ENCODE data around the gene ENPP1. TPM values are rescaled to one million over a fixed set of nuclear protein-coding genes. Genes with fewer than 3 reads are reported as not detected.

The ENPP1 gene
- polyA plus RNA-seq, 3 donors = not detected

- H3K4me1 Mint-ChIP-seq = no peaks in the 10 kb centered on the region
- H3K27me3 Mint-ChIP-seq (ENCODE audit: low read depth in 3 of 3) = peaks cover 0 to 3% (median 2%) of the 10 kb centered on the region in 3 donors
- Histone ChIP-seq H4K20me1 (ENCODE audit: insufficient read depth, low read length) (no peaks in the 10 kb centered on the region), H3K79me2 (ENCODE audit: insufficient read depth, low read length) (no peaks in the 10 kb centered on the region), H3K27ac (ENCODE audit: low read depth in 1 of 2, low read length in 2 of 2) (no peak overlapping the region), H3K4me3 (replicated peaks in 1 of 3; ENCODE audit: low read depth in 2 of 3, low read length in 3 of 3) (no peak overlapping the region), H3K27me3 (ENCODE audit: control insufficient read depth in 2 of 2, insufficient read depth in 2 of 2, low read length in 2 of 2) (no peaks in the 10 kb centered on the region), H2AFZ (ENCODE audit: insufficient read depth, low read depth, low read length, poor library complexity, severe bottlenecking) (no peak overlapping the region), H3K4me2 (replicated peaks; ENCODE audit: extremely low read depth, low read length, poor library complexity, severe bottlenecking) (no peak overlapping the region), H3K9ac (ENCODE audit: insufficient read depth, low read length, poor library complexity, severe bottlenecking) (no peak overlapping the region), H3K4me1 (ENCODE audit: control insufficient read depth in 1 of 2, insufficient read depth in 2 of 2, low read length in 2 of 2) (no peaks in the 10 kb centered on the region), H3K36me3 (replicated peaks in 1 of 2; ENCODE audit: control insufficient read depth in 1 of 2, insufficient read depth in 2 of 2, low read length in 2 of 2) (no peaks in the 10 kb centered on the region), H3K9me3 (replicated peaks in 1 of 2; ENCODE audit: control insufficient read depth in 1 of 2, insufficient read depth in 1 of 2, low read length in 2 of 2) (no peaks in the 10 kb centered on the region)
- TF ChIP-seq, protein P1, sequence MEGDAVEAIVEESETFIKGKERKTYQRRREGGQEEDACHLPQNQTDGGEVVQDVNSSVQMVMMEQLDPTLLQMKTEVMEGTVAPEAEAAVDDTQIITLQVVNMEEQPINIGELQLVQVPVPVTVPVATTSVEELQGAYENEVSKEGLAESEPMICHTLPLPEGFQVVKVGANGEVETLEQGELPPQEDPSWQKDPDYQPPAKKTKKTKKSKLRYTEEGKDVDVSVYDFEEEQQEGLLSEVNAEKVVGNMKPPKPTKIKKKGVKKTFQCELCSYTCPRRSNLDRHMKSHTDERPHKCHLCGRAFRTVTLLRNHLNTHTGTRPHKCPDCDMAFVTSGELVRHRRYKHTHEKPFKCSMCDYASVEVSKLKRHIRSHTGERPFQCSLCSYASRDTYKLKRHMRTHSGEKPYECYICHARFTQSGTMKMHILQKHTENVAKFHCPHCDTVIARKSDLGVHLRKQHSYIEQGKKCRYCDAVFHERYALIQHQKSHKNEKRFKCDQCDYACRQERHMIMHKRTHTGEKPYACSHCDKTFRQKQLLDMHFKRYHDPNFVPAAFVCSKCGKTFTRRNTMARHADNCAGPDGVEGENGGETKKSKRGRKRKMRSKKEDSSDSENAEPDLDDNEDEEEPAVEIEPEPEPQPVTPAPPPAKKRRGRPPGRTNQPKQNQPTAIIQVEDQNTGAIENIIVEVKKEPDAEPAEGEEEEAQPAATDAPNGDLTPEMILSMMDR (IDR thresholded peaks at IDR 0.05) = no peak
- intact Hi-C loops (cut with micrococcal nuclease) = no loop called here
- DNase-seq = no peak
- H3K36me3 Mint-ChIP-seq = no peaks in the 10 kb centered on the region
- no peak overlapping the region for H3K27ac Mint-ChIP-seq
- peaks cover 0 to 3% (median 0%) of the 10 kb centered on the region in 7 donors for H3K9me3 Mint-ChIP-seq
- WGBS (ENCODE audit: insufficient coverage) = no CpG with 5 or more reads among the region's 4 CpGs
- no peak overlapping the region for H3K4me3 Mint-ChIP-seq
Measured at GRCh38 chr6:131764350-131764749, 43.5 kb upstream of the ENPP1 start.

DNA sequence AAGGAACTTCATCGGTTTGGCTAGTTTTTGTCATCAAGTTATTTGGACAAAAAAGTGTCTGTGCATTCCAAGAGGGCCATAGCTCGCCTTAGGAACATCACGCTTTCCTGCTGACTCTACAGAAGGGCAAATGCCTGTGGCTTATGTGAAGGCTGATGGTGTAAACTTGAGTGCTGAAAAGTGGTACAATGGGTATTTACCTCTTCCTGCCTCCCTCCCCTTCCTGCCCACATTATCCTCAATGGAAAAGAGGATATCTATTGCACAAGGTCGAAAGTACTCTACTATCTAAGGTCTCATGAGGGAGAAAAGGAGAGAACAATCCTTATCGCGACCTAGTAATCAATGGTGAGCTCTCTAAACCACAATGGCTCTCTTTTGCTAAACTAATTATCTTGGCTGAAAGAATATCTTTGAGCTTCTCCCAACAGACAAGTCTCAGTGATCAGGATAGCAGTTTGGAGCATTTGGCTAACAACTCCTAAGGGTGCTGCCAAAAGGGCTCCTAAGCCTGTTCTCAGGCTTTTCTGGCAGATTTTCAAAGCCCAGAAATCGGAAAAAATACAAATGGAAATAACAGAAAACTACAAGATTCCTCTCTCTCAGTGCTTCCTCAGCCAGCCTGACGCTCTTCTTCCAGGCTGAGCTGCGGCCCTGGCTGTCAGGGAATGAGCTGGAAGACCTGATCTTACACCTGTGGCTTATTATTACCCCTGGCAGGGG lies 42.6 kb upstream of the ENPP1 start:
- no peaks in the 10 kb centered on the region for H3K79me2 ChIP-seq (ENCODE audit: insufficient read depth, low read length)
- Mint-ChIP-seq H3K4me3 (no peak overlapping the region), H3K4me1 (no peaks in the 10 kb centered on the region), H3K27me3 (ENCODE audit: low read depth in 3 of 3) (peaks cover 0 to 3% (median 2%) of the 10 kb centered on the region in 3 donors), H3K27ac (no peak overlapping the region), H3K36me3 (no peaks in the 10 kb centered on the region), H3K9me3 (peaks cover 0 to 3% (median 0%) of the 10 kb centered on the region in 7 donors)
- TF ChIP-seq, protein P1 (IDR thresholded peaks at IDR 0.05) = no peak
- H3K27ac ChIP-seq (ENCODE audit: low read depth in 1 of 2, low read length in 2 of 2) = no peak overlapping the region
- no peak overlapping the region for H3K9ac ChIP-seq (ENCODE audit: insufficient read depth, low read length, poor library complexity, severe bottlenecking)
- DNase-seq = no peak
- H2AFZ ChIP-seq (ENCODE audit: insufficient read depth, low read depth, low read length, poor library complexity, severe bottlenecking) = no peak overlapping the region
- 71% methylated on average over 3 of the region's 9 CpGs for WGBS (ENCODE audit: insufficient coverage)
- no peak overlapping the region for H3K4me2 ChIP-seq (replicated peaks; ENCODE audit: extremely low read depth, low read length, poor library complexity, severe bottlenecking)
- no peaks in the 10 kb centered on the region for H3K9me3 ChIP-seq (replicated peaks in 1 of 2; ENCODE audit: control insufficient read depth in 1 of 2, insufficient read depth in 1 of 2, low read length in 2 of 2)
- no peaks in the 10 kb centered on the region for H3K36me3 ChIP-seq (replicated peaks in 1 of 2; ENCODE audit: control insufficient read depth in 1 of 2, insufficient read depth in 2 of 2, low read length in 2 of 2)
- H4K20me1 ChIP-seq (ENCODE audit: insufficient read depth, low read length) = no peaks in the 10 kb centered on the region
- no peak overlapping the region for H3K4me3 ChIP-seq (replicated peaks in 1 of 3; ENCODE audit: low read depth in 2 of 3, low read length in 3 of 3)
- H3K4me1 ChIP-seq (ENCODE audit: control insufficient read depth in 1 of 2, insufficient read depth in 2 of 2, low read length in 2 of 2) = no peaks in the 10 kb centered on the region
- no peaks in the 10 kb centered on the region for H3K27me3 ChIP-seq (ENCODE audit: control insufficient read depth in 2 of 2, insufficient read depth in 2 of 2, low read length in 2 of 2)
- intact Hi-C loops (cut with micrococcal nuclease) = no loop called here
